ENCODE measurements around the gene C1D.

DNA sequence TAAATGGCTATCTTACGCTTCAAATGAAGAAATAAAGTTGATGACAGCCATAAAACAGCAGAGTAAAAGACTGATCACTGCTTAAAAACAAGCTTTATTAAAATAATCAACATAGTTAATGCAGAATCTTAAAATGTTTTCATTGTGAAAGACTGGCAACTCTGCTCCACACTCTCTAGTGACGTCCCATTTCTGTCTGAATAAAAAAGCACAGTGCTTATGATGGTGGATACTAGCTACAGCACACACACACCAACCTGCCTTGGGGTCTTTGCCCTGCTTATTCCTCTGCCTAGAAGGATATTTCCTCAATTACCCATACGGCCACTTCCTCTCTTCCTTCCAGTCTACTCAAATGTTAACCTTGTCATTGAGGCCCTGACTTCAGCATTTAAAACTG, 19.1 kb downstream of the C1D start:
- TF ChIP-seq POLR2A (IDR thresholded peaks at IDR 0.05; ENCODE audit: low read length) (no peak), GATA1 (IDR thresholded peaks at IDR 0.05; ENCODE audit: low read depth, low read length) (no peak)
